IPS-NIHi7 (cell line): ENCODE data around the gene TMCC3.
"Not testable (repeated sequence)": the region's sequence is repeated elsewhere in the genome, so short reads cannot be mapped to it uniquely, and the experiment has no call there.

Source experiments
- DNase-seq: peaks from one replicate; pipeline ENCODE4 v3.0.0; 2012; ENCODE audit warnings: mixed read lengths; ENCODE audit errors: extremely low spot score

TMCC3 gene

GRCh38 chr12:94571556-94571955 is 78.8 kb downstream of the TMCC3 start:
- DNase-seq: no peak

- DNase-seq: no peak
These were observed 80.2 kb downstream of the TMCC3 start for GRCh38 chr12:94570161-94570560.

GRCh38 chr12:94567761-94568160 is 82.6 kb downstream of the TMCC3 start:
- DNase-seq: no peak

GRCh38 chr12:94566345-94566744 is 84.0 kb downstream of the TMCC3 start:
- no peak for DNase-seq

GRCh38 chr12:94565683-94566082 is 84.7 kb downstream of the TMCC3 start:
- DNase-seq: no peak

- no peak for DNase-seq
These were observed 87.1 kb downstream of the TMCC3 start for GRCh38 chr12:94563286-94563685.

GRCh38 chr12:94561943-94562411 is 88.4 kb downstream of the TMCC3 start:
- DNase-seq: no peak

- peak; percentile 84 for DNase-seq
These were observed 89.7 kb downstream of the TMCC3 start for GRCh38 chr12:94560431-94561221.

- DNase-seq: no peak
These were observed 91.7 kb downstream of the TMCC3 start for GRCh38 chr12:94558612-94559011.

GRCh38 chr12:94557746-94558295 is 92.5 kb downstream of the TMCC3 start:
- no peak for DNase-seq

- no peak for DNase-seq
These were observed 94.7 kb downstream of the TMCC3 start for GRCh38 chr12:94555687-94556086.

GRCh38 chr12:94553875-94554274 is 96.5 kb downstream of the TMCC3 start:
- no peak for DNase-seq

- no peak for DNase-seq
These were observed 97.2 kb downstream of the TMCC3 start for GRCh38 chr12:94553130-94553519.

- DNase-seq: no peak
These were observed 98.5 kb downstream of the TMCC3 start for GRCh38 chr12:94551810-94552209.

GRCh38 chr12:94550964-94551363 is 99.4 kb downstream of the TMCC3 start:
- no peak for DNase-seq

GRCh38 chr12:94548833-94549232 is 101.5 kb downstream of the TMCC3 start:
- DNase-seq: not testable (repeated sequence)

GRCh38 chr12:94545935-94546771 is 104.2 kb downstream of the TMCC3 start:
- peak; percentile 85 for DNase-seq

GRCh38 chr12:94544355-94544754 is 106.0 kb downstream of the TMCC3 start:
- no peak for DNase-seq

- no peak for DNase-seq
These were observed 112.0 kb downstream of the TMCC3 start for GRCh38 chr12:94538318-94538717.

GRCh38 chr12:94536040-94536965 is 114.1 kb downstream of the TMCC3 start:
- DNase-seq: no peak

- DNase-seq: no peak
These were observed 114.8 kb downstream of the TMCC3 start for GRCh38 chr12:94535510-94535921.
